ENCODE measurements around the gene KRTAP17-1. TPM values are rescaled to one million over a fixed set of nuclear protein-coding genes. Genes with fewer than 3 reads are reported as not detected.

KRTAP17-1 gene
- polyA plus RNA-seq (2012; ENCODE audit: insufficient read length, low read depth): not detected

- no peak for TF ChIP-seq POLR2AphosphoS5 (IDR thresholded peaks at IDR 0.05; ENCODE audit: low read depth, low read length)
- no peak for TF ChIP-seq TAF1 (IDR thresholded peaks at IDR 0.05; ENCODE audit: borderline replicate concordance, insufficient read depth, low read length)
- TF ChIP-seq FOXP2 (optimal IDR thresholded peaks at IDR 0.05; ENCODE audit: borderline replicate concordance, extremely low read depth, extremely low read length, insufficient read depth): no peak
- no peak for TF ChIP-seq SIN3A (IDR thresholded peaks at IDR 0.05; ENCODE audit: borderline replicate concordance, insufficient read depth, low read length)
- TF ChIP-seq REST (IDR thresholded peaks at IDR 0.05; ENCODE audit: insufficient read depth in 1 of 2, low read depth in 2 of 2, low read length in 2 of 2): no peak
Observed at GRCh38 chr17:41315204-41315794, at the start of gene KRTAP17-1. TSS of gene KRTAP17-1 (minus strand) at chr17:41315710. CDS start at chr17:41315650, 60 bp downstream.

GRCh38 chr17:41363881-41364280 is 48.4 kb upstream of the KRTAP17-1 start:
- no peak for TF ChIP-seq POLR2AphosphoS5 (IDR thresholded peaks at IDR 0.05; ENCODE audit: low read depth, low read length)
- no peak for TF ChIP-seq FOXP2 (optimal IDR thresholded peaks at IDR 0.05; ENCODE audit: borderline replicate concordance, extremely low read depth, extremely low read length, insufficient read depth)
- TF ChIP-seq SIN3A (IDR thresholded peaks at IDR 0.05; ENCODE audit: borderline replicate concordance, insufficient read depth, low read length): no peak
- no peak for TF ChIP-seq REST (IDR thresholded peaks at IDR 0.05; ENCODE audit: insufficient read depth in 1 of 2, low read depth in 2 of 2, low read length in 2 of 2)
- no peak for TF ChIP-seq TAF1 (IDR thresholded peaks at IDR 0.05; ENCODE audit: borderline replicate concordance, insufficient read depth, low read length)

GRCh38 chr17:41360296-41360995 is 44.9 kb upstream of the KRTAP17-1 start:
- TF ChIP-seq REST (IDR thresholded peaks at IDR 0.05; ENCODE audit: insufficient read depth in 1 of 2, low read depth in 2 of 2, low read length in 2 of 2) (no peak), FOXP2 (optimal IDR thresholded peaks at IDR 0.05; ENCODE audit: borderline replicate concordance, extremely low read depth, extremely low read length, insufficient read depth) (no peak), TAF1 (IDR thresholded peaks at IDR 0.05; ENCODE audit: borderline replicate concordance, insufficient read depth, low read length) (no peak), SIN3A (IDR thresholded peaks at IDR 0.05; ENCODE audit: borderline replicate concordance, insufficient read depth, low read length) (no peak), POLR2AphosphoS5 (IDR thresholded peaks at IDR 0.05; ENCODE audit: low read depth, low read length) (no peak)

- TF ChIP-seq SIN3A (IDR thresholded peaks at IDR 0.05; ENCODE audit: borderline replicate concordance, insufficient read depth, low read length) (no peak), REST (IDR thresholded peaks at IDR 0.05; ENCODE audit: insufficient read depth in 1 of 2, low read depth in 2 of 2, low read length in 2 of 2) (no peak), TAF1 (IDR thresholded peaks at IDR 0.05; ENCODE audit: borderline replicate concordance, insufficient read depth, low read length) (no peak), POLR2AphosphoS5 (IDR thresholded peaks at IDR 0.05; ENCODE audit: low read depth, low read length) (no peak), FOXP2 (optimal IDR thresholded peaks at IDR 0.05; ENCODE audit: borderline replicate concordance, extremely low read depth, extremely low read length, insufficient read depth) (no peak)
Observed at GRCh38 chr17:41354536-41354935, 39.0 kb upstream of the KRTAP17-1 start.
